H1 (cell line): ENCODE results near the gene ACTL10.

Experiments
- CEBPB ChIP-seq: IDR thresholded peaks from 2 replicates; pipeline ENCODE4 v1.6.1; 2012; ENCODE audit warnings: low read depth, low read length
- CHD2 ChIP-seq: IDR thresholded peaks from 2 replicates; pipeline ENCODE4 v1.6.1; 2012; ENCODE audit warnings: low read length, improper control_type of control experiment
- CTCF ChIP-seq, 3 experiments: IDR thresholded peaks; 1 replicate in 2 of 3; 2 replicates in 1 of 3; pipeline versions ENCODE4 v1.5.1 to v1.6.1; 2011; ENCODE audit warnings: low read length in 3 of 3, mild to moderate bottlenecking in 3 of 3, inconsistent platforms in 2 of 3, low read depth in 1 of 3, moderate library complexity in 1 of 3; ENCODE audit not compliant: insufficient read depth in 1 of 3; ENCODE audit errors: control extremely low read depth in 1 of 3
- EZH2 ChIP-seq: fragments of 200-600 bp; sonication (generic); IDR thresholded peaks from 2 replicates; pipeline ENCODE4 v1.7.1; 2012; ENCODE audit warnings: low read depth, mild to moderate bottlenecking, moderate library complexity, low read length, inconsistent platforms; ENCODE audit not compliant: severe bottlenecking
- HDAC2 ChIP-seq, 2 experiments: fragments of 300-600 bp in 1 of 2; sonication (generic) in 1 of 2; IDR thresholded peaks; 2 replicates each; pipeline ENCODE4 v1.6.1; 2011 to 2012; ENCODE audit warnings: low read depth in 2 of 2, low read length in 2 of 2, mild to moderate bottlenecking in 2 of 2, moderate library complexity in 2 of 2, borderline replicate concordance in 1 of 2, inconsistent platforms in 1 of 2
- POLR2A ChIP-seq, 2 experiments: IDR thresholded peaks; 1 replicate in 1 of 2; 2 replicates in 1 of 2; pipeline ENCODE4 v1.6.1; 2011; ENCODE audit warnings: low read depth in 2 of 2, low read length in 2 of 2, mild to moderate bottlenecking in 2 of 2; ENCODE audit errors: control extremely low read depth in 1 of 2
- RFX5 ChIP-seq: IDR thresholded peaks from 2 replicates; pipeline ENCODE4 v1.6.1; 2011; ENCODE audit warnings: low read depth, low read length, improper control_type of control experiment, borderline replicate concordance
- SIX5 ChIP-seq: IDR thresholded peaks from 2 replicates; pipeline ENCODE4 v1.6.1; 2011; ENCODE audit warnings: mild to moderate bottlenecking, low read depth, low read length
- SRF ChIP-seq: IDR thresholded peaks from 2 replicates; pipeline ENCODE4 v1.6.1; 2011; ENCODE audit warnings: mild to moderate bottlenecking, low read depth, low read length, moderate library complexity
- TF ChIP-seq, protein P1 (sequence below): IDR thresholded peaks from 2 replicates; pipeline ENCODE4 v1.6.1; 2011; ENCODE audit warnings: low read depth, mild to moderate bottlenecking, low read length; ENCODE audit not compliant: insufficient read depth

DNA sequence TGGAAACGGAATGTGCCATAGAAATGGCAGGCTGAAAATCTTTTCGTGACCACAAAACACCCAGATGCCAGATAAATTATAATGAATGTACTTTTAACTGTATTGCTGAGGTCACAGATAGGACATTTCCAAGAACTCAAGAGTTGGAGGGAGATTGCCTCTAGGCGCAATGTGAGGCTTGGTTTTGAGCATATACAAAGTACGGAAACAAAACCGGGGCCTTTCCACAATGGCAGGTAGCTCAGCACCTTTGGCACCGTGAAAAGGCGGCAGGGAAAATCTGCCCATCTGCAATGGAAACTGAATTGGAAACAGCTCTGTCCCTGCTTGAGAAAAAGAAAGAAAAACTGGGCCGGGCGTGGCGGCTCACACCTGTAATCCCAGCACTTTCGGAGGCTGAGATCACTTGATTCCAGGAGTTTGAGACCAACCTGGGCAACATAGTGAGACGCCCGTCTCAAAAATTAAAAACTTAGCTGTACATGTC is 15.1 kb upstream of the ACTL10 start:
- TF ChIP-seq SIX5 (no peak), EZH2 (no peak), CTCF (IDR thresholded peaks at IDR 0.05; ENCODE audit: control extremely low read depth in 1 of 3, insufficient read depth in 1 of 3, low read depth in 1 of 3, low read length in 3 of 3) (no peak), HDAC2 (IDR thresholded peaks at IDR 0.05; ENCODE audit: borderline replicate concordance in 1 of 2, low read depth in 2 of 2, low read length in 2 of 2) (no peak), CHD2 (no peak), RFX5 (no peak), SRF (no peak), POLR2A (IDR thresholded peaks at IDR 0.05; ENCODE audit: control extremely low read depth in 1 of 2, low read depth in 2 of 2, low read length in 2 of 2) (no peak), CEBPB (no peak)
- TF ChIP-seq, protein P1, sequence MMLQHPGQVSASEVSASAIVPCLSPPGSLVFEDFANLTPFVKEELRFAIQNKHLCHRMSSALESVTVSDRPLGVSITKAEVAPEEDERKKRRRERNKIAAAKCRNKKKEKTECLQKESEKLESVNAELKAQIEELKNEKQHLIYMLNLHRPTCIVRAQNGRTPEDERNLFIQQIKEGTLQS = no peak
